TTC549 (cell line): ENCODE data around the gene WIZ.

ENCODE experiments used
- FAIRE-seq: peaks from 2 replicates; lab custom pipeline; 2012; peaks lifted over from hg19 to GRCh38; lab: Jason Lieb, UNC

WIZ gene

GRCh38 chr19:15444505-15445226 lies 5.1 kb downstream of the WIZ start:
- no peak for FAIRE-seq

- no peak for FAIRE-seq
Observed at GRCh38 chr19:15443838-15444237, 5.9 kb downstream of the WIZ start.

GRCh38 chr19:15443325-15443724 lies 6.4 kb downstream of the WIZ start:
- FAIRE-seq = no peak

- FAIRE-seq = no peak
Observed at GRCh38 chr19:15442142-15442920, 7.4 kb downstream of the WIZ start.

GRCh38 chr19:15441317-15441716 lies 8.4 kb downstream of the WIZ start:
- no peak for FAIRE-seq

- no peak for FAIRE-seq
Observed at GRCh38 chr19:15439821-15440641, 9.7 kb downstream of the WIZ start.

GRCh38 chr19:15439078-15439799 lies 10.5 kb downstream of the WIZ start:
- FAIRE-seq = no peak

- FAIRE-seq = no peak
Observed at GRCh38 chr19:15438577-15438976, 11.2 kb downstream of the WIZ start.

- no peak for FAIRE-seq
Observed at GRCh38 chr19:15438124-15438496, 11.6 kb downstream of the WIZ start.

- no peak for FAIRE-seq
Observed at GRCh38 chr19:15437355-15438123, 12.2 kb downstream of the WIZ start.

GRCh38 chr19:15436826-15437110 lies 13.0 kb downstream of the WIZ start:
- no peak for FAIRE-seq

- FAIRE-seq = no peak
Observed at GRCh38 chr19:15436012-15436825, 13.5 kb downstream of the WIZ start.

- FAIRE-seq = no peak
Observed at GRCh38 chr19:15433519-15434069, 16.2 kb downstream of the WIZ start.

GRCh38 chr19:15432629-15433518 lies 16.9 kb downstream of the WIZ start:
- FAIRE-seq = no peak

- FAIRE-seq = no peak
Observed at GRCh38 chr19:15432018-15432494, 17.7 kb downstream of the WIZ start.

- no peak for FAIRE-seq
Observed at GRCh38 chr19:15431396-15432017, 18.2 kb downstream of the WIZ start.

GRCh38 chr19:15430526-15431120 lies 19.1 kb downstream of the WIZ start:
- no peak for FAIRE-seq

- no peak for FAIRE-seq
Observed at GRCh38 chr19:15429825-15430467, 19.8 kb downstream of the WIZ start.
